AG09319 (cell line): ENCODE measurements around the gene TRIM17.

ENCODE experiments used
- DNase-seq: peaks from one replicate; pipeline ENCODE4 v3.0.0-alpha.2; 2010; ENCODE audit warnings: low read depth; ENCODE audit errors: extremely low read depth
- CTCF ChIP-seq: IDR thresholded peaks from 2 replicates; pipeline ENCODE4 v1.5.1; 2011; ENCODE audit warnings: low read depth, mild to moderate bottlenecking, inconsistent platforms, low read length, moderate library complexity

TRIM17 gene

DNA sequence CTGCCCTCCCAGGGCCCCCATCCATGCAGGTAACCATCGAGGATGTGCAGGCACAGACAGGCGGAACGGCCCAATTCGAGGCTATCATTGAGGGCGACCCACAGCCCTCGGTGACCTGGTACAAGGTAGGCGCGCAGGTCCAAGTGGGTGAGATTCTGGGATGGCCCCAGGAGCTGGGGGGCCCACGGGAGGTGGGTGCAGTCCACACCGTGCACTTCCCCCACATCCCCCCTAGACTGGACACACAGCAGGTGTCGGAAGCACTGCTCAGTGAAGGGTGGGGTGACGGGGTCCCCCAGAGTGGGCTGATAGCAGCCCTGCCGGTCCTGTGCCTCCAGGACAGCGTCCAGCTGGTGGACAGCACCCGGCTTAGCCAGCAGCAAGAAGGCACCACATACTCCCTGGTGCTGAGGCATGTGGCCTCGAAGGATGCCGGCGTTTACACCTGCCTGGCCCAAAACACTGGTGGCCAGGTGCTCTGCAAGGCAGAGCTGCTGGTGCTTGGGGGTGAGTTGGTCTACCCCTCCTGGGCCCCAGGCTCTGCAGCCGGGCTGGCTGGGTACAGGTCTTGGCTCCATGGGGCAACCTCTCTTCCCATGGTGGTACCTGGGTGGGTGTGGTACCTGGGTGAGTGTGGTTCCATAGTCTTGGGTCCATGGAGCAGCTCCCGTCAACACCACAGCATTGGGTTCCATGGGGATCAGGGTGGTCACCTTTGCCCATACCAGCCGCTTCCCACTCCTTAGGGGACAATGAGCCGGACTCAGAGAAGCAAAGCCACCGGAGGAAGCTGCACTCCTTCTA is 50.4 kb downstream of the TRIM17 start:
- no peak for TF ChIP-seq CTCF
- no peak for DNase-seq

GRCh38 chr1:228365271-228366061 is 51.2 kb downstream of the TRIM17 start:
- DNase-seq = no peak
- TF ChIP-seq CTCF = no peak

GRCh38 chr1:228364706-228365213 is 51.9 kb downstream of the TRIM17 start:
- no peak for DNase-seq
- TF ChIP-seq CTCF = no peak

DNA sequence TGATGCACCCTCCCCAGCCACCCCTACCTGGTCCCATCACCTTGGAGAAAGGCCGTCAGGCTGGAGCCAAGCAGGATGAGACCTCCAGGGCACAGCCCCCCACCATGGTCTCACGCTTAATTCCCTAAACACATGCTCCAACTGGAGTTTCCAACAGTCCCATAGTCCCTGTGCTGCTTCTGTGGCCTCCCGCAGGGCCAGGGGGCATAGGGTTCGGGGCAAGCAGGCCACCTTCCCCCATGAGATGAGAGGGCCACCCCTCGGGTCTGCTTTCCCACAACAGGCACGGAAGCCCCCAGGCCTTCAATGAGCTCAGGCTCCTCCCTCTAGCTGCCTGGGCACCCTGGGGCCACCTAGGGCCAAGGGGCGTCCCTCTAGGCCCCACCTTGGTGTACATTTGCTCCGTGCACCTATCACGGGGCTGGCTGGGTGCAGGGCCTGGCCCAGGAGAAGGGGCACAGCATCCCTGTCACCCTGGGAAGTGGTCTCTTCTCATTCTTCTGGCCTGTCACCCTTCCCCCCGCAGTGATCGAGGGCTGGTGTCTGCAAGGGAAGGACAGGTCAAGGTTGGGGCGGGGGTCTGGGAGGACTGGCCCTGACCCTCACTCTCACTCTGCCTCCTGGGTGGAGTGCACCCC is 52.5 kb downstream of the TRIM17 start:
- TF ChIP-seq CTCF = no peak
- no peak for DNase-seq

- DNase-seq = no peak
- TF ChIP-seq CTCF = no peak
Measured at GRCh38 chr1:228363686-228364067, 53.0 kb downstream of the TRIM17 start.

DNA sequence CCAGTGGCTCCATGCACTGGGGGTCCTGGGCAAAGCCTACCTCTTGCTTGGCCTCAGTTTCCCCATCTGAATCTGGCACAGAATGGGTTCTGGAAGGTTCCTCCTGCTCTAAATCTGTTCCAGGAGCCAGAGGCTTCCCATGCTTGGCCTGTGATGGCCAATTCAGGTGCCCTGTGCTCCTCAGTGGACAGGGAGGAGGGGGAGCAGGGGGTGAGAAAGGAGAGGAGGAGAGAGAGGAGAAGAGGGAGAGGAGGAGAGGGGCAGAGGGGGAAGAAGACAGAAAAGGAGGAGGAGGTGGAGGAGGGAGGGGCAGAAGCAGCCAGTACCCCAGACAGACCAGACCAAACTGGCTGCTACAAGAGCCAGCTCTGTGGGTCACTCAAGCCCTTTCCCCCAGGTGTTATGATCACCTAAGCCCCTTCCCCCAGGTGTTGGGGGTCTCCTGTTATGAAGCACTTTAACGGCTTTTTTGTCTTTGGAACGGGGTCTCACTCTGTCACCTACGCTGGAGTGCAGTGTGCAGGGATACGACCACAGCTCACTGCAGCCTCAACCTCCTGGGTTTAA is 53.7 kb downstream of the TRIM17 start:
- TF ChIP-seq CTCF = no peak
- no peak for DNase-seq
